SK-N-SH (cell line): ENCODE measurements around the gene MNX1.

Experiments
- CHD2 ChIP-seq: fragments of 150-350 bp; IDR thresholded peaks from 2 replicates; pipeline ENCODE4 v1.6.1; 2018; ENCODE audit warnings: low read length; ENCODE audit not compliant: partially characterized antibody
- CTCF ChIP-seq: fragments of 200-600 bp; sonication (generic); IDR thresholded peaks from 2 replicates; pipeline ENCODE4 v1.6.1; 2017; ENCODE audit warnings: antibody characterized with exemption, mild to moderate bottlenecking, moderate library complexity
- ELF1 ChIP-seq: IDR thresholded peaks from 2 replicates; pipeline ENCODE4 v1.4.0; 2012
- EP300 ChIP-seq, 2 experiments: IDR thresholded peaks; 2 replicates each; pipeline versions ENCODE4 v1.4.0 to v1.6.1; 2012; ENCODE audit warnings: borderline replicate concordance in 1 of 2, low read depth in 1 of 2, low read length in 1 of 2
- EZH2phosphoT487 ChIP-seq: fragments of 200-600 bp; sonication (generic); IDR thresholded peaks from 2 replicates; pipeline ENCODE4 v1.6.1; 2017; ENCODE audit warnings: low read depth, mixed run types, mild to moderate bottlenecking, antibody characterized with exemption, moderate library complexity, borderline replicate concordance
- GABPA ChIP-seq: IDR thresholded peaks from 2 replicates; pipeline ENCODE4 v1.4.0; 2012; ENCODE audit warnings: low read depth, mild to moderate bottlenecking
- MAX ChIP-seq: IDR thresholded peaks from 2 replicates; pipeline ENCODE4 v1.4.0; 2012; ENCODE audit warnings: low read depth
- PBX3 ChIP-seq: IDR thresholded peaks from 2 replicates; pipeline ENCODE4; 2012
- RCOR1 ChIP-seq: fragments of 150-350 bp; IDR thresholded peaks from 2 replicates; pipeline ENCODE4 v1.6.1; 2017; ENCODE audit warnings: antibody characterized with exemption, low read length
- REST ChIP-seq: IDR thresholded peaks from 2 replicates; pipeline ENCODE4 v1.6.1; 2012; ENCODE audit warnings: mild to moderate bottlenecking, low read depth, low read length, moderate library complexity
- RFX5 ChIP-seq: IDR thresholded peaks from 2 replicates; pipeline ENCODE4 v1.6.1; 2012; ENCODE audit warnings: mild to moderate bottlenecking, improper control_type of control experiment, low read length
- TAF1 ChIP-seq: IDR thresholded peaks from 2 replicates; pipeline ENCODE4 v1.6.1; 2012; ENCODE audit warnings: low read depth, mild to moderate bottlenecking, low read length, moderate library complexity, borderline replicate concordance
- USF1 ChIP-seq: IDR thresholded peaks from 2 replicates; pipeline ENCODE4 v1.4.0; 2012; ENCODE audit warnings: low read depth, borderline replicate concordance
- YY1 ChIP-seq: IDR thresholded peaks from 2 replicates; pipeline ENCODE4 v1.4.0; 2012; ENCODE audit warnings: low read depth, mild to moderate bottlenecking

- TF ChIP-seq PBX3 (no peak), USF1 (no peak), CTCF (no peak), MAX (no peak), CHD2 (no peak), RFX5 (no peak), YY1 (no peak), RCOR1 (no peak), EP300 (IDR thresholded peaks at IDR 0.05; ENCODE audit: borderline replicate concordance in 1 of 2, low read depth in 1 of 2, low read length in 1 of 2) (no peak), ELF1 (no peak), TAF1 (no peak), EZH2phosphoT487 (no peak), REST (no peak), GABPA (no peak)
Measured at GRCh38 chr7:156993021-156993924, 17.2 kb downstream of the MNX1 start.
